ENCODE measurements around the gene SECTM1.

The SECTM1 gene

GRCh38 chr17:82299452-82299851 lies 34.1 kb downstream of the SECTM1 start:
- no peak for DNase-seq (ENCODE audit: low read depth)

- DNase-seq (ENCODE audit: low read depth), result no peak
These were observed 34.8 kb downstream of the SECTM1 start for GRCh38 chr17:82298538-82299421.

DNA sequence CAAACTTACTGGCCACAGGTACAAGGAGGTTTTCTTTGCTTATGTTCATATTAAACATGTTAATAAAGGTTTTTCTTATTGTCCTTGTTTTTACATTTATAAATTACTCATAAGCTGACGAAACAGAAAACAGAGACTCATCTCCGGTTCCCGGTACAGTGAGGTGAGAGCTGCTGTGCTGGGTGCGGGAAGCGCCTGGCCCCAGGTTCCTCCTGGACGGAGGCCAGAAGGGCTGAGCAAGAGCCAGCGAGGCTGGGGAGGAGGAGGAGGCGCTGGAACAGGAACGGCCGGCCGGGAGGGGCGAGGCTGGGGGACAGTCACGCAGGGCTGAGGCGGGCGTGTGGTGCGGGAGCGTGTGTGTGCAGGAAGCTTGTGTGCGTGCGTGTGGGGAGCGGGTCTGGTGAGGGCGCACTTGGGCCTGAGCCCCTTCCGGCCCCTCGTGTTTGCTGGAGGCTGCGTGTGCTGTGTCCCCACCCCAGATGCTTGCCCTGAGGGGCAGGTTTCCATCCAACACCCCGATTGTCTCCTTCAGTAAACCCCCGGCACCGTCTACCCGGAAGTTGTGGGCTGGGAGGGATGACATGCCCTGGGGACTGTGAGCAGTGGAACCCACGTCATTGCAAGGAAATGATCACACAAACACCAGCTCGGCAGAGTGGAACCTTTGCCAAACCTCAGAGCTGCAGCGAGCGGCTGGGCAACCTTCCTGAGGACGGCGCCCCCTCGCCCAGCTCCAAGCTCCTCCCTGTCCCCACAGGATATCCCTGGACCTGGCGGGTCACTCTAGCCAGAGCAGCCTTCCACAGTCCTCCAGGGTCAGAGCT lies 35.6 kb downstream of the SECTM1 start:
- DNase-seq (ENCODE audit: low read depth), result peak; percentile 93

- peak; percentile 96 for DNase-seq (ENCODE audit: low read depth)
These were observed 36.3 kb downstream of the SECTM1 start for GRCh38 chr17:82297280-82297713.

DNA sequence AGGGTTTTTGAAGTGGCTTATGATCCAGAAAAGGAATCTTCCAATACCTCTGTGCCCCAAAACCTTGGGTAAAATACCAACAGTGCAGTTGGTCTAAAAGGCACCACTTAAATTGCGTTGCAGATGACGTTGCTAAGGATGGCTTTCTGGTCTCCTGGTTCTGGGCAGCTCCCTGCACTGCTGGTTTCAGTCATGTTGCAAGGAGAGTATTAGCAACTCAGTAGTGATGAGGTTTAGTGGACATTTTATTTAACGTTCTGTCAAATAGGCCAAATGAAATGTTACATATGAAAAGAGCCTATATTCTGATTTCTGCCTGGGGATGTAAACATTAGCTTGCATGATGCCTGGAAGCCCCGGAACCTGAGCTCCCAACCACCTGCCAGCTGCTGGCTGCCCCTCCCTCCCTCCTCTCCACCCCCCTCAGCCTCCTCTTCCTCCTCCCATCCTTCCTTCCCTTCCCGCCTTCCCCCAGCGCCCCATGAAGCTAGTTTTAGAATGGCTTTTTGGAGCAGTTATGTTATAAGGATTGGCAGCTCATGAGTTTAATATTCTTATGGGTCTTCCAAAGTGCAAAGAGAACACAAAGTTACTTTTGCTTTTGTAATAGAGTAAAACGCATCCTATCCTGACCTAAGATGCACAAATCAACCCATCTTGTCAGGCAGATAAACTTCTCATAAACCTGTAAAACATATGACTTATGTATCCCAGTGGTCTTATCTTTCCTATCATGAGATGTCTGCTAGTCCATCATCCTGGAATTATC lies 36.9 kb downstream of the SECTM1 start:
- peak; percentile 20 for DNase-seq (ENCODE audit: low read depth)

- DNase-seq (ENCODE audit: low read depth), result no peak
These were observed 38.1 kb downstream of the SECTM1 start for GRCh38 chr17:82295472-82295814.

- peak; percentile 21 for DNase-seq (ENCODE audit: low read depth)
These were observed 39.3 kb downstream of the SECTM1 start for GRCh38 chr17:82294064-82294773.

DNA sequence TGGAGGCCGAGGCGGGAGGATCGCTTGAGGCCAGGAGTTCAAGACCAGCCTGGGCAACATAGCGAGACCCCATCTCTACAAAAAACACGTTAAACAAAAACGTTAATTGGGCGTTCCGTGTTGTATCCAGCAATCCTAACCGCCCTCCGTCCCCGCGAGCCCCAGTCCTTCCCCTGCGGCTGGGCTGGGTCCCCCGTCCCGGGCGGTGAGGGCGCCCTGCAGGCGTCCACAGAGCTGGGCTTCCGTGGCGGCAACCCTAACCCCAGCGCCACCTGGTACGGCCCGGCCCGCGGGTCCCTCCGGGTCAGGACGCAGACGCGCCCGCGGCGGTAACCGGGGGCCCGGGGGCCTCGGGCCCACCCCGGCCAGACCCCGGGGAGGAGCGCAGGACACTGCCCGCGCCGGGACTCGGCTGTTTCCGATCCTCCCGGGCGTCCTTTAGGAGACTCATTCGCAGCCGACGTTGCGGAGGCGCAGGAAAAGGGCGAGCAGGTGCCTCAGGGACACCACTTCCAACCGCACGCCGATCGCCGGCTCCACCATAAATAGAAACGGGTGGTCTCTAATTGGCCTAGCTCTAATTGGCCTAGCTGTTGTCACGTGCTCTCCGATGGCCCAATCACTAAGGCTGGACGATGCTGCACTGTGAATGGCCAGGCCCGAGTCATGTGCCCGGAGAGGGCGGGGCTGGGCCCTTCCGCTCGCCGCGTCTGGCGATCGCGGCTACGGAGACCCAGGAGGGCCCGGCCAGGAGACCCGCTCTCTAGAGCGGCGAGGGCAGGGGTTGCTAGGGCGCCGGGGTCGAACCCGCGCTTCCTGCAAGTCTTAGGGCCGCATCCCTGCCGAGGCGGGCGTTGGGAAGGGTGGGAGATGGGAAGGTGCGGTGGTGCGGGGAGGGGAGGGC lies 41.1 kb downstream of the SECTM1 start:
- DNase-seq (ENCODE audit: low read depth), result peak; percentile 99

DNA sequence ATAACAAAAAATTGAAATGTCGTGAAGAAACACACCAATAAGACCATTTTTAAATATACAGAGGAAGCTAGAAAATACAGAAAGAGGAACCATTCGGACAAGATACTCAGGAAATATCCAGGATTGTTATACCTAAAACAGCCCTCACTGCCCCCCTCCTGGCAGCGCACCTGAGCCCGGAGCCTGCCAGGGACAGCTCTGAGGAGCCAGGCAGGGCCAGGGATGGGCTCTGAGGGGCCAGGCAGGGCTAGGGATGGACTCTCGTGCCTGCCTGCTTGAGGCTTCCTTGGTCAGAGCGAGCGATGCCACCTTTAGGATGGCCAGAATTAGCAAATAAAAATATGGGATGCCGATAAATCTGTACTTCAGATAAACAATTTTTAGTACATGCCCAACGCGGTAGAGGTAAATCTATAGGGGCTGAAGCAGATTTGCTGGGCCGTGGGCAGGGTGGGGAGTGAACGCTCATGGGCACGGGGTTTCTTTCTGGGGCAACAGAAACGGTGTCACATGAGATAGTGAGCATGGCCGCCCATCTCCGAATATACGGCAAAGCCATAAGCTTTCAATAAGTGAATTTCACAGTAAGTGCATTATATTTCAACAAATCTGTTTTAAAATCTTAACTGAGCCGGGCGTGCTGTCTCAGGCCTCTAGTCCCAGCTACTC lies 41.9 kb downstream of the SECTM1 start:
- DNase-seq (ENCODE audit: low read depth), result no peak

- peak; percentile 88 for DNase-seq (ENCODE audit: low read depth)
These were observed 45.4 kb downstream of the SECTM1 start for GRCh38 chr17:82287868-82288801.

DNA sequence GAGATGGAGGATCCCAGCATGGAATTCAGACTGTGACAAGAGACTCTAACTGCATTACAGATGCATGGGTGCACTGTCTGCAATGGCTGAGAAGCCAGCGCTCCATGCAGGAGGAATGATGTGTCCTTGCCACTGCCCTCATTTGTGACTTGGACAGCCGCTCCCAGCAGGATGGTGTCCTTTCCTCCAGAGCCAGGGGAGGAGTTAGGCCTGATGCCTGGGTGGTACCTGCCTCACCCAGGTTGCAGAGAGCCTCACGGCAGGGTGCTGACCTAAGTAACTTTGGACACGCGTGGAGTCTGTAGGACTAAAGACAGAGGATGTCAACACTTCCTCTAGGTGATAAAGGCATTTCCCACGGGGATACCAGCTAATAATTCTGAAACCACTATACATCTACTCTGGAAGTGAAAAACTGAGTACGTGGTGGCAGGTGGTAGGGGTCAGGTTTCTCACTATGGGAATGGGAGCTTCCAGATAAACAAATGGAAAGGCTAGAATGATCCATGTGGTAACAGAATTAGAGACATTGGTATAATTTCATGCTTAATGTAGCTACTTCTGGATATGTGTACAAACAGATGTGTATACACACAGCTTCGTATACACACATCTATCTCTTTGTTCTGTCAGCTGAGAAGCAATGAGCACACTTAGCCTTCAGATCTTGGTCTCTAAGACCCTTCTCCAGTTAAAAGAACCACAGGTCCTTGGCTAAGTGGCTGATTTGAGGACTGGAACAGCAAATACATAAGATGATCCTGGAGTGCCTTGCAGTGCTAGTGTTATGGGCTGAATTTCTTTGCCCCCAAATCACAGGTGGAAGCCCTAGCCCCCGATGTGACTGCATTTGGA lies 46.3 kb downstream of the SECTM1 start:
- no peak for DNase-seq (ENCODE audit: low read depth)

GRCh38 chr17:82285141-82285540 lies 48.4 kb downstream of the SECTM1 start:
- DNase-seq (ENCODE audit: low read depth), result no peak

- peak; percentile 85 for DNase-seq (ENCODE audit: low read depth)
These were observed 50.3 kb downstream of the SECTM1 start for GRCh38 chr17:82283208-82283749.

GRCh38 chr17:82282239-82283207 lies 51.0 kb downstream of the SECTM1 start:
- DNase-seq (ENCODE audit: low read depth), result no peak

DNA sequence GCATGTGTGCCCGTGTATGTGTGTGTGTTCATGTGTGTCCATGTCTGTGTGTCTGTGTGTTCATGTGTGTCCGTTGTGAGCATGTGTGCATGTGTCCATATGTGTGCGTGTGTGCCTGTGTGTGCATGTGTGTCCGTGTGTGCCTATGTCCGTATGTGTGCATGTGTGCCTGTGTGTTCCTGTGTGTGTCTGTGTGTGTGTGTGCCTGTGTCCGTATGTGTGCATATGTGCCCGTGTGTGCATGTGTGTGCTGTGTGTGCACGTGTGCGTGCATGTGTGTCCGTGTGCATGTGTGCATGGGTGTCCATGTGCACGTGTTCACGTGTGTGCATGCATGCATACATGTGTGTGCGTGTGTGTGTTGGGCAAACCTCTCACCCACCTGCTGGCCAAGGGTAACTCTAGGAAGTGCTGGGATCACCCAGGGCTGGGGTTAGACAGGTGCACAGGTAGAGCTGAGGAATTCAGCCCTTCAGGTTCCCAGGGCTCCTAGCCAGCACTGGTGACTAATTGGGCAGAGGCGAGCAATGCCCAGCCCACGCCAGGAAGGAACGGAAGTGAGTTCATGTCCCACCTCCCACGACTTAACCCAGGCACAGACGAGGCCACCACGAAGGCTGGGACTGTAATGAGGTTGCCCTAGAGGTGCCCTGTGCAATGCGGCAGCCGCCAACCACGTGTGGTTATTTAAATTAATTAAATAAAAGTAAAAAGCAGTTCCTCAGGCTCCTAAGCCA lies 51.9 kb downstream of the SECTM1 start:
- DNase-seq (ENCODE audit: low read depth), result peak; percentile 37

DNA sequence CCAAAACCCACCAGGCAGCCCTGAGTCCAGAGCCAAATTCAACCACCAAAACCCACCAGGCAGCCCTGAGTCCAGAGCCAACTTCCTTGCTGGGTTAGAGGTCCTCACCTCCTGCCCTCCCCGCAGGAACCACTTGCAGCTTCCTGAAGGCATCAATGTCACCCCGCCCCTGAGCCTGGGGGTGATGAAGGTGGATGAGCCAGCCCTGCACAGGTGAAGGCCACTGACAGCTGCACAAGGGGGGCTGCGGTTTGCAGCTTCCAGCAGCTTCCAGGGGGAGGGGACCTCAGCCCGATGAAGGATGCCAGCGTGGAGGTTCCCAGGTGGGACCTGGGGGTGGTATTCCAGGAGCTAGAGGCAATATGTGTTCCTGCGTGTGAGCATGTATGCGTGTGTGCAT lies 52.5 kb downstream of the SECTM1 start:
- no peak for DNase-seq (ENCODE audit: low read depth)
